Smooth muscle cell (in vitro differentiated cells): Measurements from ENCODE around the gene EEFSEC. TPM values are rescaled to one million over a fixed set of nuclear protein-coding genes. Genes with fewer than 3 reads are reported as not detected.

Experiments used
- DNase-seq: peaks from one replicate; lab custom pipeline; 2025; ENCODE audit not compliant: unreplicated experiment; lab: John Stamatoyannopoulos, UW
- H2AFZ ChIP-seq: fragments of 200-600 bp; sonication (generic); 2 replicates; pipeline ENCODE4 v1.6.0; 2016; ENCODE audit warnings: antibody characterized with exemption, low read depth, mild to moderate bottlenecking
- H3F3A ChIP-seq: fragments of 200-600 bp; sonication (generic); 2 replicates; pipeline ENCODE4 v1.6.0; 2017; ENCODE audit warnings: antibody characterized with exemption, low read depth
- H3K27ac ChIP-seq: fragments of 200-600 bp; sonication (generic); 2 replicates; pipeline ENCODE4 v1.5.1; 2016; ENCODE audit warnings: low read depth, mild to moderate bottlenecking
- H3K27me3 ChIP-seq: fragments of 200-600 bp; sonication (generic); 2 replicates; pipeline ENCODE4 v1.6.1; 2016; ENCODE audit warnings: low read depth, mild to moderate bottlenecking
- H3K36me3 ChIP-seq: fragments of 200-600 bp; sonication (generic); 2 replicates; pipeline ENCODE4 v1.5.1; 2016; ENCODE audit warnings: low read depth
- H3K4me1 ChIP-seq: fragments of 200-600 bp; sonication (generic); 2 replicates; pipeline ENCODE4 v1.5.1; 2016; ENCODE audit warnings: low read depth
- H3K4me2 ChIP-seq: fragments of 200-600 bp; sonication (generic); 2 replicates; pipeline ENCODE4 v1.6.0; 2016; ENCODE audit warnings: mild to moderate bottlenecking
- H3K4me3 ChIP-seq: fragments of 200-600 bp; sonication (generic); 2 replicates; pipeline ENCODE4 v1.5.1; 2016; ENCODE audit warnings: mild to moderate bottlenecking
- H3K79me2 ChIP-seq: fragments of 200-600 bp; sonication (generic); 2 replicates; pipeline ENCODE4 v1.6.0; 2016; ENCODE audit warnings: low read depth, mild to moderate bottlenecking
- H3K9ac ChIP-seq: fragments of 200-600 bp; sonication (generic); 2 replicates; pipeline ENCODE4 v1.6.0; 2016; ENCODE audit warnings: low read depth
- H3K9me3 ChIP-seq: fragments of 200-600 bp; sonication (generic); replicated peaks from 2 replicates; pipeline ENCODE4 v1.5.1; 2016; ENCODE audit warnings: low read depth
- H4K20me1 ChIP-seq: fragments of 200-600 bp; sonication (generic); 2 replicates; pipeline ENCODE4 v1.6.0; 2016; ENCODE audit warnings: low read depth
- WGBS: methylation state at CpG from one replicate; pipeline ENCODE4 v1.1.7; 2016; ENCODE audit warnings: low lambda C conversion rate; 5-methylcytosine and 5-hydroxymethylcytosine counted together
- polyA plus RNA-seq: library from polyadenylated mRNA; unstranded; fragments of >200 nt; fragmentation: Nextera tagmentation; extraction: Ambion mirVana; gene quantifications from 2 replicates; pipeline ENCODE4 v1.2.1, GENCODE V29; 2016
- total RNA-seq: library from RNA; depleted of rRNA; stranded (reverse); fragments of >200 nt; gene quantifications from 2 replicates; pipeline ENCODE4 v1.2.3, GENCODE V29; 2014
- TF ChIP-seq, protein P1 (sequence below): fragments of 200-600 bp; sonication (generic); IDR thresholded peaks from 2 replicates; pipeline ENCODE4 v1.5.1; 2017; ENCODE audit warnings: borderline replicate concordance, mild to moderate bottlenecking, antibody characterized with exemption; ENCODE audit not compliant: insufficient read depth, poor library complexity, severe bottlenecking

EEFSEC gene
- total and polyA plus RNA-seq, 2 experiments from 2014 or later: 12.4 to 17.1 TPM

DNA sequence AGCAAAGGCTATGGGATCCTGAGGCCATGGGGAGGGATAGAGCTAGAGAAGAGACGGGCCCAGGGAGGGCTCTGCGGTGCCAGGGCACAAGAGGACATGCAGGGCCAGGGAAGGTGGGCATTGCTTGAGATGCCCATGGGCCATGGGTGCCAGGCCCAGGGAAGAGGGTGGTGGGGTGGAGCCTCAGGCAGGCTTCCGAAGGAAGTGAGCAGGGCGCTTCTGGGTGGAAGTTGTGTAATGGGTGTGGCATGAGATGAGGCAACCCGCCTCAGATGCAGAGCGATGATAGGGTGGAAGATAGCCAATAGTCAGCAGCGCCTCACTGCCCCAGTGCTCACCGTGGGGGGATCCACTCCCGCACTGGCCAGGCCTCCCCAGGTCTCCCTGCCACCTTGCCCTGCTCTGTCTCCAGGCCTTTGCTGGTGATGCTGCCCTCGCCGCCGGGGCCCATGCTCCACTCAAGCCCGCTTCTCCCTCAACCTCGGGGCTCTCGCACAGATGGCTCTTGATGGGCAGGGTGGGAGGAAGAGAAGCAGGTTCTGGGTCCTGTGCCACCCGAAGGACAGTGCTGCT is 262.0 kb downstream of the EEFSEC start:
- Histone ChIP-seq H3K4me1 (no peaks in the 10 kb centered on the region), H3K36me3 (no peaks in the 10 kb centered on the region), H3K4me2 (no peak overlapping the region), H3K27me3 (no peaks in the 10 kb centered on the region), H3K79me2 (no peaks in the 10 kb centered on the region), H4K20me1 (no peaks in the 10 kb centered on the region), H3K4me3 (no peak overlapping the region), H3F3A (no peaks in the 10 kb centered on the region), H3K27ac (no peak overlapping the region), H2AFZ (no peak overlapping the region), H3K9ac (no peak overlapping the region), H3K9me3 (no peaks in the 10 kb centered on the region)
- 94% methylated on average over 15 of the region's 16 CpGs for WGBS
- TF ChIP-seq, protein P1, sequence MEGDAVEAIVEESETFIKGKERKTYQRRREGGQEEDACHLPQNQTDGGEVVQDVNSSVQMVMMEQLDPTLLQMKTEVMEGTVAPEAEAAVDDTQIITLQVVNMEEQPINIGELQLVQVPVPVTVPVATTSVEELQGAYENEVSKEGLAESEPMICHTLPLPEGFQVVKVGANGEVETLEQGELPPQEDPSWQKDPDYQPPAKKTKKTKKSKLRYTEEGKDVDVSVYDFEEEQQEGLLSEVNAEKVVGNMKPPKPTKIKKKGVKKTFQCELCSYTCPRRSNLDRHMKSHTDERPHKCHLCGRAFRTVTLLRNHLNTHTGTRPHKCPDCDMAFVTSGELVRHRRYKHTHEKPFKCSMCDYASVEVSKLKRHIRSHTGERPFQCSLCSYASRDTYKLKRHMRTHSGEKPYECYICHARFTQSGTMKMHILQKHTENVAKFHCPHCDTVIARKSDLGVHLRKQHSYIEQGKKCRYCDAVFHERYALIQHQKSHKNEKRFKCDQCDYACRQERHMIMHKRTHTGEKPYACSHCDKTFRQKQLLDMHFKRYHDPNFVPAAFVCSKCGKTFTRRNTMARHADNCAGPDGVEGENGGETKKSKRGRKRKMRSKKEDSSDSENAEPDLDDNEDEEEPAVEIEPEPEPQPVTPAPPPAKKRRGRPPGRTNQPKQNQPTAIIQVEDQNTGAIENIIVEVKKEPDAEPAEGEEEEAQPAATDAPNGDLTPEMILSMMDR: no peak
- DNase-seq: no peak

- WGBS: 64% methylated on average over 17 of the region's 19 CpGs
- no peak overlapping the region for H2AFZ ChIP-seq
- H3K27me3 ChIP-seq: no peaks in the 10 kb centered on the region
- H3K36me3 ChIP-seq: no peaks in the 10 kb centered on the region
- DNase-seq: no peak
- H3F3A ChIP-seq: no peaks in the 10 kb centered on the region
- H4K20me1 ChIP-seq: no peaks in the 10 kb centered on the region
- H3K9ac ChIP-seq: no peak overlapping the region
- H3K79me2 ChIP-seq: no peaks in the 10 kb centered on the region
- no peaks in the 10 kb centered on the region for H3K9me3 ChIP-seq
- H3K4me1 ChIP-seq: no peaks in the 10 kb centered on the region
- TF ChIP-seq, protein P1: no peak
- H3K4me3 ChIP-seq: no peak overlapping the region
- no peak overlapping the region for H3K27ac ChIP-seq
- no peak overlapping the region for H3K4me2 ChIP-seq
These were observed 262.7 kb downstream of the EEFSEC start for GRCh38 chr3:128415773-128416577.

- Histone ChIP-seq H3K4me3 (no peak overlapping the region), H3F3A (no peaks in the 10 kb centered on the region), H3K36me3 (no peaks in the 10 kb centered on the region), H3K4me1 (no peaks in the 10 kb centered on the region), H3K9me3 (no peaks in the 10 kb centered on the region), H4K20me1 (no peaks in the 10 kb centered on the region), H3K27ac (no peak overlapping the region), H3K79me2 (no peaks in the 10 kb centered on the region), H3K9ac (no peak overlapping the region), H2AFZ (no peak overlapping the region), H3K27me3 (no peaks in the 10 kb centered on the region), H3K4me2 (no peak overlapping the region)
- 40% methylated on average over 12 of the region's 12 CpGs for WGBS
- TF ChIP-seq, protein P1: no peak
- DNase-seq: no peak
These were observed 263.4 kb downstream of the EEFSEC start for GRCh38 chr3:128416578-128417211.
